ENCODE results near the gene SUPT5H. TPM values are rescaled to one million over a fixed set of nuclear protein-coding genes. Genes with fewer than 3 reads are reported as not detected.

The SUPT5H gene
- polyA plus RNA-seq, 12 donors = 74.5 to 113 (median 82.6) TPM; not detected in 1

DNA sequence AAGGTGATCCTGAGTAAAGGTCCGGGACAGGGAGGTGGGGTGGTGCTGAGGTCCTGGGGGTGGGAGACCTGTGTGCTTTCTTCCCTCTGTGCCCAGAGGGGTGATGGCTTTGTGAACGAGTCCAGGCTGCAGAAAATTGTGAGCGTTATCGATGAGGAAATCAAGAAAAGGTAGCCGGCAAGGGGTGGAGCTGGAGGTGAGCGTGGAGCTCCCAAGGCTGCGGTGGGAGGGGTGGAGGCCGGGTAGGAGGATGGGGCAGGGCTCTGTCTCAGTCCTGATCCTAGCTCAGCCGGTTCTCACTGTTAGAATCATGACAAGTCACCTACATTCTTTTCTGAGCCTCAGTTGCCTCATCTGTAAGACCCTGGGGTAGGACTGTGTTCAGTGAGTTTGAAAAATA, 73.6 kb downstream of the SUPT5H start:
- DNase-seq = no peak

DNA sequence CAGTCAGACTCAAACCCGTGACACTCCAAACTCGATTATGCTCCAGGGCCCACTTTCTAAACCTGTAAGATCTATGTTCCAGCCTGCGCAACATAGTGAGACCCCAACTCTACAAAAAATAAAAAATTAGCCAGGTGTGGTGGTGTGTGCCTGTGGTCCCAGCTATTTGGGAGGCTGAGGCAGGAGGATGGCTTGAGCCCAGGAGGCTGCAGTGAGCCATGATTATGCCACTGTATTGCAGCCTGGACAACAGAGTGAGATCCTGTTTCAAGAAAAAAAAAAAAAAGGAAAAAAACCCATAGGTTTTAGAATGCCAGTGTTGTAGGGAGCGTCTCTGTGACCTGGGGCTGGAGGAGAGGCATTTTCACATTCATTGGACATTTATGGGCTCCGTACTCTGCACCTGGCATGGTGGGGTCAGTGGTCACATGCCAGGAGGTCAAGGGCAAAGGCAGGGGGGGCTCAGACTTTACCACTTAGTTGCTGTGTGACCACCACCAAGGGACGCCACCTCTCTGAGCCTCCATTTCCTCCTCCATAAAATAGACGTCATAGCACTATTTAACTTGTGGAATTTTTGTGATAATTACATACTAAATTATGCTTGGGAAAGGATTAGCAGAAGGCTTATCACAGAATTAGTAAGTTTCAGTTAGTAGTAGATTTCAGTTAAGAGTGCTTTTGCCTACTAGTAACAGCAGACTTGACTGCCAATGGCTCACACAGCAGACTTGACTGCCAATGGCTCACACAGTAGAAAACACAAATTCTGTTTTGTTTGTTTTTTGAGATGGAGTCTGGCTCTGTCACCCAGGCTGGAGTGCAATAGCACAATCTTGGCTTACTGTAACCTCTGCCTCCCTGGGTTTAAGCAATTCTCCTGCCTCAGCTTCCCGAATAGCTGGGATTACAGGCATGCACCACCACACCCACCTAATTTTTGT, 75.4 kb downstream of the SUPT5H start:
- DNase-seq = no peak

DNA sequence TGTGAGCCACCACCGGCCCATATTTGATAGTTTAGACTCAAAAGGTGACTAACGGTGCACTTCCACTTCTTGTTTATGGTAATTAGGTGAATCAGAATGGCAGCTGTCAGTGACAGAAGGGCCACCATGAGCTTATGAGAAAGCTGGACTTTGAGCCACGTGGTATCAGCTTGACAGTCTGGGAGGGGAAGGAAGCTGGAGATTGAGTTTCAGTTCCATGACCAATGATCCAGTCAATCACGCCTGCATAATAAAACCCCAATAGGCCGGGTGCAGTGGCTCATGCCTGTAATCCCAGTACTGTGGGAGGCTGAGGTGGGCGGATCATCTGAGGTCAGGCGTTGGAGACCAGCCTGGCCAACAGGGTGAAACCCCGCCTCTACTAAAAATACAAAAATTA, 79.1 kb downstream of the SUPT5H start:
- DNase-seq = no peak

DNA sequence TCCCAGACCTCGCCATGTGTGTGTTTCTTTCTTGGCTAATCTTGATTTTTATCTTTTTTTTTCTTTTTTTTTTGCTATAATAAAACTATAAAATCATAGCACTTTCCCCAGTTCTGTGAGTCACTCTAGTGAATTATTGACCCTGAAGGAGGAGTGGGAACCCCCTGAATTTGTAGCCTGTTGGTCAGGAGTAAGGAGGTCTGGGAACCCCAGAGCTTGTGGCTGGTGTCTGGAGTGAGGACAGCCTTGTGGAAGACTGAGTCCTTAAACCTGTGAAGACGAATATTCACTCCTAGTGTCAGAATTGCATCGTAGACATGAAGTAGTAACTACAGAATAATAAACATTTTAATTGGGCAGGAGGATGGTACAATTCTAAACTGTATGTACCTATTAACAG, 79.8 kb downstream of the SUPT5H start:
- DNase-seq = no peak

Other genes with a start within 250 kb of the SUPT5H start
- gene NCCRP1, start 248.6 kb upstream of the SUPT5H start, polyA plus RNA-seq (ENCODE audit: insufficient read length in 12 of 12) = 1 to 10 TPM in 2 of 12 donors, under 1 TPM in 6, not detected in 4; 0.10 to 1.5 (median 0.17) TPM
- gene SYCN, start 241.3 kb upstream of the SUPT5H start, polyA plus RNA-seq (ENCODE audit: insufficient read length in 12 of 12) = not detected
- gene IFNL3, start 200.6 kb upstream of the SUPT5H start, polyA plus RNA-seq (ENCODE audit: insufficient read length in 12 of 12) = not detected
- gene IFNL4, start 196.7 kb upstream of the SUPT5H start, polyA plus RNA-seq (ENCODE audit: insufficient read length in 12 of 12) = under 1 TPM in 2 of 12 donors, not detected in 10; 0.12 to 0.17 TPM
- not detected for gene IFNL2, start 177.2 kb upstream of the SUPT5H start, polyA plus RNA-seq (ENCODE audit: insufficient read length in 12 of 12)
- not detected for gene IFNL1, start 149.2 kb upstream of the SUPT5H start, polyA plus RNA-seq (ENCODE audit: insufficient read length in 12 of 12)
- 1 to 10 TPM in 3 of 12 donors, under 1 TPM in 7, not detected in 2; 0.42 to 2.8 (median 0.61) TPM for gene LRFN1, start 124.7 kb upstream of the SUPT5H start, polyA plus RNA-seq (ENCODE audit: insufficient read length in 12 of 12)
- 10 to 100 TPM in 11 of 12 donors, not detected in 1; 12.1 to 31.1 (median 17.8) TPM for gene GMFG, start 109.5 kb upstream of the SUPT5H start, polyA plus RNA-seq (ENCODE audit: insufficient read length in 12 of 12)
- gene SAMD4B, start 103.2 kb upstream of the SUPT5H start, polyA plus RNA-seq (ENCODE audit: insufficient read length in 12 of 12) = 100 to 1,000 TPM in 2 of 12 donors, 10 to 100 TPM in 9, not detected in 1; 57.9 to 191 (median 74.7) TPM
- 10 to 100 TPM in 11 of 12 donors, not detected in 1; 33.0 to 65.6 (median 39.1) TPM for gene PAF1, start 54.5 kb upstream of the SUPT5H start, polyA plus RNA-seq (ENCODE audit: insufficient read length in 12 of 12)
- gene MED29, start 54.2 kb upstream of the SUPT5H start, polyA plus RNA-seq (ENCODE audit: insufficient read length in 12 of 12) = 10 to 100 TPM in 11 of 12 donors, not detected in 1; 14.8 to 35.2 (median 22.9) TPM
- gene ZFP36, start 38.7 kb upstream of the SUPT5H start, polyA plus RNA-seq (ENCODE audit: insufficient read length in 12 of 12) = 100 to 1,000 TPM in 4 of 12 donors, 10 to 100 TPM in 7, not detected in 1; 29.7 to 250 (median 69.4) TPM
- 10 to 100 TPM in 11 of 12 donors, not detected in 1; 26.4 to 86.4 (median 47.0) TPM for gene PLEKHG2, start 32.9 kb upstream of the SUPT5H start, polyA plus RNA-seq (ENCODE audit: insufficient read length in 12 of 12)
- gene RPS16, start 9.6 kb upstream of the SUPT5H start, polyA plus RNA-seq (ENCODE audit: insufficient read length in 12 of 12) = 1,000 to 10,000 TPM in 10 of 12 donors, 100 to 1,000 TPM in 1, not detected in 1; 937 to 1,979 (median 1,712) TPM
- 10 to 100 TPM in 11 of 12 donors, not detected in 1; 41.6 to 61.9 (median 46.0) TPM for gene TIMM50, start 35.3 kb downstream of the SUPT5H start, polyA plus RNA-seq (ENCODE audit: insufficient read length in 12 of 12)
- gene DLL3, start 53.4 kb downstream of the SUPT5H start, polyA plus RNA-seq (ENCODE audit: insufficient read length in 12 of 12) = under 1 TPM in 9 of 12 donors, not detected in 3; 0.08 to 0.25 (median 0.16) TPM
- gene SELENOV, start 69.6 kb downstream of the SUPT5H start, polyA plus RNA-seq (ENCODE audit: insufficient read length in 12 of 12) = under 1 TPM in 2 of 12 donors, not detected in 10; 0.17 to 0.33 TPM
- 1 to 10 TPM in 11 of 12 donors, not detected in 1; 2.0 to 9.7 (median 2.5) TPM for gene EID2B, start 87.3 kb downstream of the SUPT5H start, polyA plus RNA-seq (ENCODE audit: insufficient read length in 12 of 12)
- gene EID2, start 94.6 kb downstream of the SUPT5H start, polyA plus RNA-seq (ENCODE audit: insufficient read length in 12 of 12) = 10 to 100 TPM in 7 of 12 donors, 1 to 10 TPM in 4, not detected in 1; 7.5 to 20.2 (median 10.8) TPM
- gene LGALS13, start 156.9 kb downstream of the SUPT5H start, polyA plus RNA-seq (ENCODE audit: insufficient read length in 12 of 12) = under 1 TPM in 1 of 12 donors, not detected in 11; 0.33 TPM
- gene LGALS16, start 210.3 kb downstream of the SUPT5H start, polyA plus RNA-seq (ENCODE audit: insufficient read length in 12 of 12) = not detected

Measured in muscle of arm (tissue), 12 donors.